Stomach (tissue), 9 donors: ENCODE results near the gene FA2H. TPM values are rescaled to one million over a fixed set of nuclear protein-coding genes. Genes with fewer than 3 reads are reported as not detected.

Source experiments
- DNase-seq, 2 donors: peaks; one replicate each; pipeline versions ENCODE4 v3.0.0 to v3.0.0-alpha.2; 2013 to 2019
- H3K27ac ChIP-seq, 5 donors: fragments of 200-600 bp in 4 of 5; sonication (generic) in 4 of 5; one replicate each; pipeline ENCODE4 v1.5.1; 2013 to 2019; ENCODE audit warnings: mild to moderate bottlenecking in 1 of 5, moderate library complexity in 1 of 5
- H3K27me3 ChIP-seq, 3 donors: fragments of 200-600 bp; sonication (generic); one replicate each; pipeline ENCODE4 v1.5.1; 2017 to 2019; ENCODE audit warnings: mixed run types in 1 of 3
- H3K36me3 ChIP-seq, 4 donors: fragments of 200-600 bp; sonication (generic); 1 replicate in 3 of 4; 2 replicates in 1 of 4; pipeline ENCODE4 v1.5.1; 2016 to 2019
- H3K4me1 ChIP-seq, 4 donors: fragments of 200-600 bp; sonication (generic); one replicate each; pipeline ENCODE4 v1.5.1; 2016 to 2019
- H3K4me3 ChIP-seq, 4 donors: fragments of 200-600 bp; sonication (generic) in 3 of 4; one replicate each; pipeline ENCODE4 v1.5.1; 2016 to 2019; ENCODE audit warnings: mild to moderate bottlenecking in 1 of 4
- H3K9me3 ChIP-seq, 4 donors: fragments of 200-600 bp; sonication (generic); one replicate each; pipeline ENCODE4 v1.5.1; 2016 to 2019
- CTCF ChIP-seq, 7 experiments: fragments of 450-650 bp in 4 of 7; fragments of 200-600 bp in 3 of 7; sonication (generic) in 3 of 7; IDR thresholded peaks; one replicate each; pipeline ENCODE4 v1.5.1; 2016 to 2019; ENCODE audit warnings: antibody characterized with exemption in 7 of 7, control low read depth in 2 of 7, mild to moderate bottlenecking in 1 of 7
- EP300 ChIP-seq: sonication (generic); formaldehyde crosslinking; IDR thresholded peaks from one replicate; pipeline ENCODE4 v1.6.1; 2017; ENCODE audit warnings: antibody characterized with exemption
- POLR2A ChIP-seq, 4 donors: fragments of 450-650 bp; IDR thresholded peaks; one replicate each; pipeline ENCODE4 v1.6.1; 2016; ENCODE audit warnings: antibody characterized with exemption in 4 of 4, control low read depth in 2 of 4, mild to moderate bottlenecking in 1 of 4, moderate library complexity in 1 of 4
- POLR2AphosphoS5 ChIP-seq, 3 donors: sonication (generic); formaldehyde crosslinking; IDR thresholded peaks; one replicate each; pipeline ENCODE4 v1.6.1; 2016; ENCODE audit warnings: antibody characterized with exemption in 3 of 3
- WGBS, 5 donors: extraction: QIAGEN DNeasy Blood & Tissue Kit in 3 of 5; methylation state at CpG; one replicate each; pipeline versions ENCODE4 v1.1.5 to v1.1.7; 2013 to 2018; 5-methylcytosine and 5-hydroxymethylcytosine counted together
- intact Hi-C: fragments of 100-400 bp; cut with DNase I; formaldehyde crosslinking; loops from one replicate; pipeline ENCODE4 v1.15.1; 2023; ENCODE audit warnings: low total_unique reads
- polyA plus RNA-seq, 3 donors: library from polyadenylated mRNA; stranded (reverse); fragments of 200-250 nt; gene quantifications; one replicate each; pipeline ENCODE4 v1.2.3, GENCODE V29; 2013
- total RNA-seq, 5 donors: library from RNA; depleted of rRNA; stranded (reverse); fragments of >200 nt; gene quantifications; one replicate each; pipeline versions ENCODE4 v1.1.0 to v1.2.3, GENCODE V29; 2014 to 2016
- donor health status: healthy with polysubstance abuse.
- donor health status: Bipolar disorder and iron deficiency.
- donor health status: healthy.

The FA2H gene
- total and polyA plus RNA-seq, 8 donors = 1.8 to 64.2 (median 15.7) TPM

- intact Hi-C loops = no loop called here
- H3K9me3 ChIP-seq = no peaks in the 10 kb centered on the region
- H3K4me1 ChIP-seq = no peaks in the 10 kb centered on the region
- no peaks in the 10 kb centered on the region for H3K27me3 ChIP-seq
- WGBS, 5 donors = 88 to 93% (median 91%) methylated on average over 19 to 27 of the region's 27 CpGs
- no peak overlapping the region for H3K4me3 ChIP-seq
- H3K27ac ChIP-seq = no peak overlapping the region
- no peak for DNase-seq
- peaks cover 0 to 23% (median 9%) of the 10 kb centered on the region in 4 donors for H3K36me3 ChIP-seq
- no peak for TF ChIP-seq POLR2A (IDR thresholded peaks at IDR 0.05)
- no peak for TF ChIP-seq POLR2AphosphoS5 (IDR thresholded peaks at IDR 0.05)
- no peak for TF ChIP-seq CTCF (IDR thresholded peaks at IDR 0.05)
- no peak for TF ChIP-seq EP300
These were observed 55.6 kb downstream of the FA2H start for GRCh38 chr16:74718741-74719610.

- Histone ChIP-seq H3K36me3 (peaks cover 0 to 21% (median 9%) of the 10 kb centered on the region in 4 donors), H3K27ac (no peak overlapping the region), H3K27me3 (no peaks in the 10 kb centered on the region), H3K4me1 (no peaks in the 10 kb centered on the region), H3K9me3 (no peaks in the 10 kb centered on the region), H3K4me3 (no peak overlapping the region)
- DNase-seq = no peak
- WGBS, 5 donors = 86 to 97% (median 93%) methylated on average over 12 to 13 of the region's 13 CpGs
- no peak for TF ChIP-seq CTCF (IDR thresholded peaks at IDR 0.05)
- TF ChIP-seq POLR2AphosphoS5 (IDR thresholded peaks at IDR 0.05) = no peak
- TF ChIP-seq POLR2A (IDR thresholded peaks at IDR 0.05) = no peak
- TF ChIP-seq EP300 = no peak
- intact Hi-C loops = no loop called here
These were observed 56.5 kb downstream of the FA2H start for GRCh38 chr16:74718140-74718539.

GRCh38 chr16:74717367-74717766, 57.3 kb downstream of the FA2H start:
- Histone ChIP-seq H3K9me3 (no peaks in the 10 kb centered on the region), H3K27ac (no peak overlapping the region), H3K36me3 (peaks cover 0 to 19% (median 9%) of the 10 kb centered on the region in 4 donors), H3K4me1 (no peaks in the 10 kb centered on the region), H3K27me3 (no peaks in the 10 kb centered on the region), H3K4me3 (no peak overlapping the region)
- DNase-seq = no peak
- 67 to 82% (median 76%) methylated on average over 7 of the region's 7 CpGs for WGBS, 5 donors
- intact Hi-C loops = no loop called here
- TF ChIP-seq POLR2A (IDR thresholded peaks at IDR 0.05) (no peak), POLR2AphosphoS5 (IDR thresholded peaks at IDR 0.05) (no peak), CTCF (IDR thresholded peaks at IDR 0.05) (no peak), EP300 (no peak)

- intact Hi-C loops = no loop called here
- Histone ChIP-seq H3K9me3 (no peaks in the 10 kb centered on the region), H3K27ac (no peak overlapping the region), H3K36me3 (peaks cover 0 to 19% (median 9%) of the 10 kb centered on the region in 4 donors), H3K27me3 (no peaks in the 10 kb centered on the region), H3K4me3 (no peak overlapping the region), H3K4me1 (no peaks in the 10 kb centered on the region)
- TF ChIP-seq CTCF (IDR thresholded peaks at IDR 0.05) = no peak
- TF ChIP-seq POLR2A (IDR thresholded peaks at IDR 0.05) = no peak
- no peak for TF ChIP-seq POLR2AphosphoS5 (IDR thresholded peaks at IDR 0.05)
- no peak for TF ChIP-seq EP300
- DNase-seq = no peak
- WGBS, 5 donors = 72 to 88% (median 85%) methylated on average over 11 to 15 of the region's 15 CpGs
These were observed 58.3 kb downstream of the FA2H start for GRCh38 chr16:74716355-74716754.
